Thoracic aorta (tissue), 2 donors: ENCODE data around the gene TMEFF1. TPM values are rescaled to one million over a fixed set of nuclear protein-coding genes. Genes with fewer than 3 reads are reported as not detected.
"Not testable (repeated sequence)": the region's sequence is repeated elsewhere in the genome, so short reads cannot be mapped to it uniquely, and the experiment has no call there.

Source experiments
- ATAC-seq: fragments of 150-250 bp; one replicate; pipeline ENCODE4 v1.8.0; 2017; ENCODE audit warnings: low read depth; ENCODE audit not compliant: insufficient number of reproducible peaks, low FRiP score
- DNase-seq: peaks from one replicate; pipeline ENCODE4 v3.0.0-alpha.2; 2020; ENCODE audit warnings: low spot score
- H3K27ac ChIP-seq, 2 donors: fragments of 200-600 bp; sonication (generic); 1 replicate in 1 of 2; 2 replicates in 1 of 2; pipeline ENCODE4 v1.5.1; 2016; ENCODE audit warnings: mild to moderate bottlenecking in 2 of 2, moderate library complexity in 2 of 2
- H3K27me3 ChIP-seq: fragments of 200-600 bp; sonication (generic); replicated peaks from 2 replicates; pipeline ENCODE4 v1.6.0; 2016; ENCODE audit warnings: mild to moderate bottlenecking; ENCODE audit not compliant: insufficient read depth
- H3K36me3 ChIP-seq: fragments of 200-600 bp; sonication (generic); one replicate; pipeline ENCODE4 v1.5.1; 2016
- H3K4me1 ChIP-seq, 2 donors: fragments of 200-600 bp; sonication (generic); 1 replicate in 1 of 2; 2 replicates in 1 of 2; pipeline versions ENCODE4 v1.5.1 to v1.6.0; 2016; ENCODE audit warnings: low read depth in 2 of 2, mild to moderate bottlenecking in 1 of 2; ENCODE audit not compliant: control insufficient read depth in 1 of 2
- H3K4me3 ChIP-seq: fragments of 200-600 bp; sonication (generic); 2 replicates; pipeline ENCODE4 v1.5.1; 2016; ENCODE audit warnings: mild to moderate bottlenecking
- H3K9me3 ChIP-seq: fragments of 200-600 bp; sonication (generic); 2 replicates; pipeline ENCODE4 v1.5.1; 2016
- CTCF ChIP-seq: fragments of 200-600 bp; sonication (generic); IDR thresholded peaks from one replicate; pipeline ENCODE4 v1.5.1; 2019; ENCODE audit warnings: antibody characterized with exemption
- total RNA-seq, 2 donors: library from RNA; depleted of rRNA; stranded (reverse); fragments of >200 nt; gene quantifications; one replicate each; pipeline versions ENCODE4 v1.1.0 to v1.2.3, GENCODE V29; 2016

TMEFF1 gene
- total RNA-seq, 2 donors from 2014 or later, result not detected

GRCh38 chr9:100511205-100511604 is 38.3 kb downstream of the TMEFF1 start:
- H3K9me3 ChIP-seq, result no peaks in the 10 kb centered on the region
- H3K4me3 ChIP-seq, result no peak overlapping the region
- TF ChIP-seq CTCF, result no peak
- no peaks in the 10 kb centered on the region for H3K27me3 ChIP-seq
- DNase-seq (no peak), ATAC-seq (no peak)
- no peak overlapping the region for H3K27ac ChIP-seq
- no peaks in the 10 kb centered on the region for H3K36me3 ChIP-seq
- no peaks in the 10 kb centered on the region for H3K4me1 ChIP-seq

GRCh38 chr9:100515578-100516494 is 42.9 kb downstream of the TMEFF1 start:
- ATAC-seq (no peak), DNase-seq (no peak)
- no peak overlapping the region for H3K4me3 ChIP-seq
- H3K27ac ChIP-seq, result no peak overlapping the region
- H3K36me3 ChIP-seq, result no peaks in the 10 kb centered on the region
- H3K27me3 ChIP-seq, result no peaks in the 10 kb centered on the region
- TF ChIP-seq CTCF, result no peak
- no peaks in the 10 kb centered on the region for H3K4me1 ChIP-seq
- H3K9me3 ChIP-seq, result no peaks in the 10 kb centered on the region

GRCh38 chr9:100521282-100521681 is 48.3 kb downstream of the TMEFF1 start:
- no peak overlapping the region for H3K27ac ChIP-seq
- no peak for DNase-seq
- no peaks in the 10 kb centered on the region for H3K27me3 ChIP-seq
- H3K4me1 ChIP-seq, result no peaks in the 10 kb centered on the region
- H3K4me3 ChIP-seq, result no peak overlapping the region
- no peaks in the 10 kb centered on the region for H3K9me3 ChIP-seq
- no peak for TF ChIP-seq CTCF
- peaks cover 2% of the 10 kb centered on the region for H3K36me3 ChIP-seq
- ATAC-seq, result no peak

- H3K36me3 ChIP-seq, result peaks cover 2% of the 10 kb centered on the region
- no peaks in the 10 kb centered on the region for H3K4me1 ChIP-seq
- H3K27ac ChIP-seq, result no peak overlapping the region
- TF ChIP-seq CTCF, result no peak
- no peak overlapping the region for H3K4me3 ChIP-seq
- DNase-seq (no peak), ATAC-seq (no peak)
- no peaks in the 10 kb centered on the region for H3K9me3 ChIP-seq
- no peaks in the 10 kb centered on the region for H3K27me3 ChIP-seq
These were observed 52.6 kb downstream of the TMEFF1 start for GRCh38 chr9:100525563-100525962.

- not testable (repeated sequence) for H3K9me3 ChIP-seq, H3K4me1 ChIP-seq, H3K4me3 ChIP-seq, ATAC-seq, H3K36me3 ChIP-seq, DNase-seq, H3K27ac ChIP-seq, H3K27me3 ChIP-seq
These were observed 54.3 kb downstream of the TMEFF1 start for GRCh38 chr9:100527180-100527794.
